ENCODE measurements around the gene MTRF1. TPM values are rescaled to one million over a fixed set of nuclear protein-coding genes. Genes with fewer than 3 reads are reported as not detected.
"Not testable (repeated sequence)": the region's sequence is repeated elsewhere in the genome, so short reads cannot be mapped to it uniquely, and the experiment has no call there.

The MTRF1 gene
- total RNA-seq, 1 donor from 2014 or later, result 14.3 TPM

DNA sequence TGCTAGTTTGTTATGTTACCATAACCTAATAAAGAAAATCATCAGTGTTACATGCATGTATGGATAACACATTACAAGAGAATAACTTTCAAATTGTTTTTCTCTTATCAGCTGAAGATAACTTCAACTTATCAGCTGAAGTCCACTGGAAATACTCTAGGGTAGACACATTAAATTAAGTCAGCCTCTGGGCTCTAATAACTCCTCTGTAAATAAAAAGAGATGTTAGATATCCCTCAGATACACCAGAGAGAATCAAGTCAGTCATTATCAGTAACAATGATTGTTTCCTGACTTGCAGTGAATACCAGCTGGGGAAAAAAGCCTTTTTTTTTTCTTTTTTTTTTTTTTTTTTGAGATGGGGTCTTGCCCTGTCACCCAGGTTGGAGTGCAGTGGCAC lies 67.4 kb downstream of the MTRF1 start:
- intact Hi-C loops (cut with micrococcal nuclease), result loop anchor here (5.0 kb wide), 1 partner anchor 64 kb away; the partner anchor contains the start of gene KBTBD6
- no peak for DNase-seq
- no peak for ATAC-seq

DNA sequence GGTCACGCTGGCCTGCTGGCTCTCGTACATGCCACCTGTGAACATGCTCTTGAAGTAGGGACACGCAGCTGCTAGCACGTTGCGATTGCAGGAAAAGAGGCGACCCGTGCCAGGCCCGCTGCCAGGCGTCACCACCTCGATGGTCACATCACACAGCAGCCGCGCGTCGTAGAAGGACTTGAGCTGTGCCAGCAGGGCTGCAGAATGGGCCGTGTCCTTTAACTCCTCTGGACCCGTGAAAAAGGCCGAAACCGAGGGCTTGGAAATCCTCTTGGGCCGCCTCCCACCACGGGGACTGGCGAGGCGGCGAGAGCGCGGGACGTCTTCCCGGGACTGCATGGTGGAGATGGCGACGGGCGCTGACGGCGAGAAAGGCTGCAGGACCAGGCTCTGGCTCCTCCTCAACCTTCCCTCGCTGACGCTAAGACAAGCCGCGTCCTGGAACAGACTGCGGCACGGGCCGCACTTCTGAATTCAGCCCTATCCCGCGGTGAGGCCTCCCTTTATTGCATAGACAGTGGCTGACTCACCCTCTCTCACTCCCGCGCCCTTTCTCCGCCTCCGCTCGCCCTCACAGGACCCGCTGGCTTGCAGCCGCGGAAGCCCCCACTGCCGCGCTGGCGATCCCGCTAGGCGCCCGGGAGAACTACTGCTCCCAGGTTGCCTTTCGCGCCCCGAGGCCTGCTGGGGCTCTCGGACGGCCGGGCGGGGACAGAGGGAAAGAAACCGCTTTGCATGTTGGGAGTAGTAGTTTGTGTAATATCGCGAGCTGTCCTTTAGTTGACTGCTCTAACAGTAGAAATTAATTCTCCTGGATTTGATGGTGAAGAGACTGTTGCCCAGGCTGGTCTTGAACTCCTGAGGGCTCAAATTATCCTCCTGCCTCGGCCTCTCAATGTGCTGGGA lies 69.2 kb downstream of the MTRF1 start, which contains the start of gene KBTBD7:
TSS of gene KBTBD7 (minus strand) at position 651 of the 906 bp plus-strand sequence. CDS start at position 339, 312 bp downstream.
- intact Hi-C loops (cut with micrococcal nuclease), result no loop called here
- DNase-seq (peak; percentile 96), ATAC-seq (peak; percentile 100)

DNA sequence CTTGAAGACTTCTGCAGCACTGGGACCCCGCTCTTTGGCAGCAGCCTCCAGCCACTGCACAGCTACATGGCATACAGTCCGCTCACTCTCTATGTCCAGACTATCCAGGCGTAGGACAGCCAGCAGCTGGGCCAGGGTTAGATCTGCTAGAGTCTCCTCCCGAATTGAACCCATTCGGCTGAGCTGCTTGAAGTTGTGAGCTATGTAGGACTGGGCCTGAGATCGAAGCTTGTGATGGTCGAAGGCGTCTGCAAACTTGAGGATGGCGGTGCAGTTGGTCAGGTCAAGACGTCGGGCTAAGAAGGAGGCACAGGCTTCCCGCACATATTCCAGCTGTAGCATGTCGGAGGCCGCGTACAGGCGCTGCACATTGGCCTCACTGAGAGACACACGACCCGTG lies 69.9 kb downstream of the MTRF1 start:
- intact Hi-C loops (cut with micrococcal nuclease), result no loop called here
- ATAC-seq (no peak), DNase-seq (no peak)

DNA sequence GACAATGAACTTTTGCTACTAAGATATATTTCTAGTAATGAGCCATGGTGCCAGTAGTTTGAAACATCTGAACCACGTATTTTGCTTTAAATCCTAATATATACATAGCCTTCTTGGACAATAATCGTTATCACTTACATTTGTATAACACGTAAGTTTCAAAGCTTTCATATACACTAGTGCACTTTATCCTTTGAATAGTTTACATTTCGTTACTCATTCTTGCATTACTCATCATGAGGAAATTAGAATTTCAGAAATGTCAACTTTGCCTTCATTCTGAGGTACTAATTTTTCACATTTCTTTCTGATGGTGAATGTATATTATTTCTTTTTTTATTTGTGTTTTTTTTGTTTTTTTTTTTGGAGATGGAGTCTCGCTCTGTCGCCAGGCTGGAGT lies 74.8 kb downstream of the MTRF1 start:
- intact Hi-C loops (cut with micrococcal nuclease), result no loop called here
- no peak for ATAC-seq
- DNase-seq, result no peak

DNA sequence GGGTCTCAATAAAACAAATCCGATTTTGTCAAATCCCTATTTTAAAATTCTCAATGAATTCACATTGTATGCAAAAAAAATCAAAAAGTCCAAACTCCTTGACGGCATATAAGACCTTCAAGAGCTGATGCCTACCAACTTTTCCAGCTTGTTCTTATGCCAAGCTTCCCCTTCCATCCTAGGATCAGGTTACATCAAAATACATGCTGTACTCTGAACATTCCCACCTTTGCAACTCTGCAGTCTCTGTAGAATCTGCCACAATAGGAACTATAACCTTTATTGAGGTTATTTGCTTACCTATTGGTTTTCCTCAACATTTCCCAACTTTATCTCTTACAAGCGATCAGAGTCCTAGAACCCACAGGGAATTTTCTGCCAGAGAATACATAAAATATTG lies 76.9 kb downstream of the MTRF1 start:
- no peak for DNase-seq
- intact Hi-C loops (cut with micrococcal nuclease), result no loop called here
- no peak for ATAC-seq

DNA sequence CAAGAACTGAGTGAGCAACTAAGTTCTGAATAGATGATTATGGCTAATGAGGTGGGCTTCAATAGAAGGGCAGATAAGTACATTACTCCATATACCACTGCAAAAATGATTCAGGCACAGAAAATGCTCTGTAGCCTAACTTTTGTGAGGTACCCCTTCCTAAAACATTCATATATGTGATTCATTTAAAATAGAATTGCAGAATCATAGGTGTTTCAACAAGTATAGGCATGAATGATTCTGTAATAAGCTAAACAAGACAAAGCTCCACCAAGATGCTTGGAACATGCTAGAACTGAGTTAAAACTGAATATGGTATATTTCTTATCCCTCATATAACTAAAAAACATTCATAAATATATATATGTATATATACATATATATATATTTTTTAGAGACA lies 81.1 kb downstream of the MTRF1 start:
- intact Hi-C loops (cut with micrococcal nuclease), result no loop called here
- no peak for ATAC-seq
- DNase-seq, result no peak

DNA sequence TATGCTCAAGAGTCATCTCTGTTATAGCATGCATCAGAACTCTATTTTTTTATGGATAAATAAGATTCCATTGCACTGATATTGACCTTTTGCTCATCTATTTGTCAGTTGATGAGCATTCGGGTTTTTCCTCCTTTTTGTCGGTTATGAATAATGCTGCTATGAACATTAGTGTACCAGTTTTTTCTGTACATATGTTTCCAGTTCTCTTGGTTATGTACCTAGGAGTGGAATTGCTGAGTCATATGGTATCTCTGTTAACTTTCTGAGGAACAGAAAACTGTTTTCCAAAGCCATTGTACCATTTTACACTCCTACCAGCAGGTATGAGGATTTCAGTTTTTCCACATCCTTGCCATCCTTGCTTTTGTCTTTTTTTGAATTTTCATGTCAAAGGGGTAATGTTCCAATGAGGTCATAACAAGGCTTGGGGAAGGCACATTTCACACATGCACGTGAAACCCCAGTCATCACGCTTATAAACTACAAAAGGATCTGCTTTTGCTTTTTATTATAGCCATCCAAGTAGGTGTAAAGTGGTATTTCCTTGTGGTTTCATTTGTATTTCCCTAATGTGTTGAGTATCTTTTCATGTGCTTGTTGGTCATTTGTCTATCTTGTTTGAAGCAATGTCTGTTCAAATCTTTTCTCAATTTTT lies 83.7 kb downstream of the MTRF1 start:
- ATAC-seq (no peak), DNase-seq (no peak)
- intact Hi-C loops (cut with micrococcal nuclease), result no loop called here

DNA sequence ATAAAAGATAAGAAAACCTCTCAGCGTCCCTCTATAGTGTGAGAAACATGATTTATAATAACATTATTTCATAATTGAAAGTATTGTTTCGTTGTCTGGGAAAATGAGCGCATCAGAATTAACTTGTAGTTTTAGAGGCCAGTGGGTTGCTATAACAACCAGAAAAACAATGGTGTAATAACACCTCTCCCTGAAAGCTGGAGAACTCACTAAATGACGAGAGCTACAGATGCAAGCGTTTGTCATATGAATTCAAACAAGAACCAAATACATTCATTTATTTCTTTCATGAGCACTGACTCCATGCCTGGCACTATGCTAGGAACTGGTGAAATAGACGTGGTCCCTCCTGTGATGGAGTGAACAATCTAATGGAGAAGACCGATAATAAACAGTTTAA lies 85.3 kb downstream of the MTRF1 start:
- intact Hi-C loops (cut with micrococcal nuclease), result no loop called here
- DNase-seq (no peak), ATAC-seq (no peak)

DNA sequence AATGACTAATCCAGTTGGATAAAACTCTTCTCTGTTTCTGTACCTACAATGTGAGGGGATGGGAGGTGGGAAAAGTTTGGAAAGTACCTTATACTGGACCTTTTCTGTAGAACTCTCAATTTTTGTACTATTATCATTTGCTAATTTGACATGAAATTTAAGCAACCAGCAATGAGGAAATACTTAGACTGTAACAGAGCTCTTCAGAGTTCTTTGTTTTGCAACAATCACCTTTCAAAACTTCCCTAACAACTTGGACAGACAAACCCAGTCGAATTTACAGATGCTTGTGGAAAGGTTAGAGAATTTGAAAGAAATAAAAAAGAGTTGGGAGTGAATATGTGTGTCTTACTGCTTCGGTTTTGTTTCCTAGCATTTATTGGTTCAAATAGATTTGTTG lies 85.8 kb downstream of the MTRF1 start:
- no peak for DNase-seq
- ATAC-seq, result no peak
- intact Hi-C loops (cut with micrococcal nuclease), result no loop called here

DNA sequence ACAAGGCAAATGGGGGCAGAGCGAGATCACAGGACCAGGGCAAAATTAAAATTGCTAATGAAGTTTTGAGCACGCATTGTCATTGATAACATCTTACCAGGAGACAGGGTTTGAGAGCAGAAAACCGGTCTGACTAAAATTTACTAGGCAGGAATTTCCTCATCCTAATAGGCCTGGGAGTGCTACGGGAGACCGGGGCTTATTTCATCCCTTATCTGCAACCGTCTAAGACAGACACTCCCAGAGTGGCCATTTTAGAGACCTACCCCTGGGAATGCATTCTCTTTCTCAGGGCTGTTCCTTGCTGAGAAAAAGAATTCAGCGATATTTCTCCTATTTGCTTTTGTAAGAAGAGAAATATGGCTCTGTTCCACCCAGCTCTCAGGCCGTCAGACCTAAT lies 87.8 kb downstream of the MTRF1 start:
- intact Hi-C loops (cut with micrococcal nuclease); ATAC-seq; DNase-seq: not testable (repeated sequence)

Other genes starting within 250 kb of the MTRF1 start
- 33.3 TPM for gene ELF1, start 244.3 kb downstream of the MTRF1 start, total RNA-seq
- gene WBP4, start 202.1 kb downstream of the MTRF1 start, total RNA-seq, result 20.8 TPM
- 10.7 TPM for gene KBTBD6, start 130.8 kb downstream of the MTRF1 start, total RNA-seq
- gene KBTBD7, start 69.0 kb downstream of the MTRF1 start, total RNA-seq, result 6.8 TPM
- 6.9 TPM for gene NAA16, start 47.7 kb upstream of the MTRF1 start, total RNA-seq
- gene RGCC, start 194.0 kb upstream of the MTRF1 start, total RNA-seq, result 40.2 TPM